ENCODE data around the gene PRRT4.

- TF ChIP-seq CTCF (optimal IDR thresholded peaks at IDR 0.05 in 1 of 3, IDR thresholded peaks at IDR 0.05 in 1 of 3, conservative IDR thresholded peaks at IDR 0.05 in 1 of 3; ENCODE audit: extremely low read depth in 1 of 3, insufficient read depth in 2 of 3, low read length in 3 of 3) = no peak
- TF ChIP-seq EZH2 (IDR thresholded peaks at IDR 0.05; ENCODE audit: low read length) = no peak
These were observed 22.3 kb upstream of the PRRT4 start for GRCh38 chr7:128383776-128384175.
